ENCODE data around the gene AGXT.

AGXT gene

DNA sequence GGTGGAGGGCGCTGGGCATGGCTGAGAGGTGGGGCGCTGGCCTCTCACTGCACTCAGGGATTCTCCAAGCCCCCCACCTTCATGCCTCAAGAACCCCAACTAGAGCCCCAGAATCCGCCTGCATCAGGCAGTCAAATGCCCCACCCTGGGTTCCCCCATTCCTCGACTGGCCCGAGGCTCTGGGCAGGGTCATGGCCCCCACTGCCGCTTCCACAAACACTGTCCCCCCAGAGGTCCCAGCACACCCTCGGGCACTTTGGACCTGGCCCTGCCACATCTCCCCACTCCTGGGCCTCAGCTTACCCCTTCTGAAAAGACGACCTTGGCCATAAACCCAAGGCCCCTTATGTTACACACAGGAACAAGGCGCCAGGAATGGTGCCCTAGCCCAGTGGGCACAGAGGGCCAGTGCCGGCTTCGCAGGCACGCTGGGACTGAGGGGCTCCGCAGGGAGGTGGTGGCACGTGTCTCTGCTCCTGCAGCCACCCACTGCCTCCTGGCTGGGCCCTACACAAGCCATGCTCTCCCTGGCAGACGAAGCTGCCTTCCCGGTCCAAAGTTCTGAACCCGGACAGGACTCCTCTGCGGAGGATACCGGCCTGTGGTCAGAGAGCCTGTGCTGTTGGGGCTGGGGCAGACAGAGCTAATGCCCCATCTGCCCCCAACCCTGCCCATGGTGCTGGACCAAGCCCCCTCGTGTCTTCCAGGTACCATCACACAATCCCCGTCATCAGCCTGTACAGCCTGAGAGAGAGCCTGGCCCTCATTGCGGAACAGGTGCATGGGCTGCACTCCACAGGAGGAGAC is 6.8 kb downstream of the AGXT start:
- DNase-seq (ENCODE audit: low read depth, low spot score) = no peak
- Histone ChIP-seq H3K27ac (no peak overlapping the region), H3K9me3 (ENCODE audit: low read depth, low read length) (no peaks in the 10 kb centered on the region), H3K36me3 (ENCODE audit: insufficient read depth, low read length) (no peaks in the 10 kb centered on the region), H3K9ac (ENCODE audit: insufficient read length) (no peak overlapping the region), H3K4me3 (no peak overlapping the region)
- TF ChIP-seq FOXP2 (optimal IDR thresholded peaks at IDR 0.05; ENCODE audit: control extremely low read depth, extremely low read length, insufficient read depth) (no peak), POLR2AphosphoS5 (IDR thresholded peaks at IDR 0.05; ENCODE audit: borderline replicate concordance, low read depth, low read length) (no peak), EZH2 (IDR thresholded peaks at IDR 0.05) (no peak)

DNA sequence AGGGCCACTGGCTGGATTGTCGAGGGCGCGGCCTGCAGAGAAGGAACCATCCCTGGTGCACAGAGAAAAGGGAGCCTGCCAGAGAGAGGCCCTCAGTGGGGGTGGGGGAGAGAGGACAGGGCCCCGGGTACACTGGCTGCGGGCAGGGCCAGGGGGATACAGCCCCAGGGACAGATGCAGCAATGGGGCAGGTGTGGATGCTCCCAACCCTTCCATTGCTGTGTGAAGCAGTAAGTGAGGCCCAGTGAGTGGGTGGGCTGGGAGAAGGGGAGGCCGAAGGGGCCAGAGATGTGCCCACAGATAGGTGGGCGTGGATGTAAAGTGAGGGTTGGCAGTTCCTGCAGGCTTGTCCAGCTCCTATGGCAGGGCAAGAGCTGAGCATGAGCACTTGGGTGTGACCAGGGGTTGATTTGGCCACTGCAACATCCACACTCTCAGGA is 7.4 kb downstream of the AGXT start:
- Histone ChIP-seq H3K4me3 (no peak overlapping the region), H3K27ac (no peak overlapping the region), H3K36me3 (ENCODE audit: insufficient read depth, low read length) (no peaks in the 10 kb centered on the region), H3K9ac (ENCODE audit: insufficient read length) (no peak overlapping the region), H3K9me3 (ENCODE audit: low read depth, low read length) (no peaks in the 10 kb centered on the region)
- DNase-seq (ENCODE audit: low read depth, low spot score) = no peak
- TF ChIP-seq FOXP2 (optimal IDR thresholded peaks at IDR 0.05; ENCODE audit: control extremely low read depth, extremely low read length, insufficient read depth) (no peak), POLR2AphosphoS5 (IDR thresholded peaks at IDR 0.05; ENCODE audit: borderline replicate concordance, low read depth, low read length) (no peak), EZH2 (IDR thresholded peaks at IDR 0.05) (no peak)

DNA sequence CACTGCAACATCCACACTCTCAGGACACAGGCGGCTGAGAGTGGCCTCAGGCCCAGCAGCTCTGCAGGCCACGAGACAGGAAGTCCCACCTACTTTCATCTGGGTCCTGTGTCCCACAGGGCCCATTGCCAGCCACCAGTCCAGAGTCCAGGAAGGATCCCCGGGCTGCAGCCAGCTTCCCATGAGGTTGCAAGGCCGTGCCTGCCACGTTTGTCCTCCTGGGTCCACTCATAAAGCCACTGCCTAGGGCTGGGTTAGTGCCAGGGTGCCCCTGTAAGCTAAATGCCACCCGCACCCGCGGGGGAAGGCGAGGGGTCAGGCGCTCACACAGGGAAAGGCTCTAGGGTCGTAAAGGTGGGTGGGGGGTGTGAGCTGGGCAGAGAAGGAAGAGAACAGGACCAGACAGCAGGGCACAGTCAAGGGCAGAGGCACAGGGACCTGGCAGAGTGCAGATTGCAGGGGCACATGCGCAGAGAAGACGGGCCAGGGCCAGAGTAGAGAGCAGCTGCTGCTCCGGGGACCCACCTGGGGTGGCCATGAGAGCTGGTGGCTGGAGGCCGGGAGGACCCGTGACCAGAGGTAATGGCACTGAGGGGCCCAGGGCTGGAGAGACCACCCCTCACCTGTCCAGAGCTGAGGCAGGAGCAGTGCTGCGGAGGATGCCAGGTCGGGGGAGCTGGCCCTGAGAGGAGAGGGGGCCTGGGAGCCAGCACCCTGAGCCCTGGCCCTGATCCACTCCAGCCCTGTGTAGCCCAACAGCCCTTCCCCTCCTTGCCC is 8.0 kb downstream of the AGXT start:
- no peaks in the 10 kb centered on the region for H3K9me3 ChIP-seq (ENCODE audit: low read depth, low read length)

DNA sequence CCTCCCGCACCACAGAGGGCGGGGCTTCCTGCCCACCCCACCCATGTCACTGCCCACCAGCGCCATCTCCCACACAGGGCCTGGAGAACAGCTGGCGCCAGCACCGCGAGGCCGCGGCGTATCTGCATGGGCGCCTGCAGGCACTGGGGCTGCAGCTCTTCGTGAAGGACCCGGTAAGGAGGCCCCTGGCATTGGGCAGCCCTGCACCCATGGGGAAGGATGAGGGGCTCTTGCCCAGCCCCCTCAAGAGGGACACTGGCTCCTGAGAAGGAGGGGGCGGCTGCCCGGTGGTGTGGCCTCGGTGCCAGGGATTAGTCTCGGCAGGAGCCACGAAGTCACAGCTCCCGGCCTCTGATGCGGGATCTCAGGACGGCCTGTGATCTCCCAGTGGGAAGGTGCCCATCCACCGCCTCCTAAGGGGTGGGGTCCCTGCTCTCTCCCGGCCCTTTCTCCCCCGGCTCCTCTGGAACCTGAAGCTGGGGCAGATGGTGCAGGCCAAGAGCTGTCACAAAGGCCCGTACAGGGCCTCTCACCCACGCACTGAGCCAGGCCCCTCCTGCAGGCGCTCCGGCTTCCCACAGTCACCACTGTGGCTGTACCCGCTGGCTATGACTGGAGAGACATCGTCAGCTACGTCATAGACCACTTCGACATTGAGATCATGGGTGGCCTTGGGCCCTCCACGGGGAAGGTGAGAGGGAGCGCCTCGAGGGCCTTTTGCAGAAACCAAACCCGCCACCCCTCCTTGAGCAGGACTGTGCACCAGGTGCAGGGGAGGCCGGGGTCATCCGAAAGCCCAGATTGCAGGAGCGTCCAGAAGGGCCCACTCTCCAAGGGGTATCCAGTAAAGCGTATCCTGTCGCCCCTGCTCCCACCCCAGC is 9.1 kb downstream of the AGXT start:
- TF ChIP-seq EZH2 (IDR thresholded peaks at IDR 0.05) = no peak
- TF ChIP-seq POLR2AphosphoS5 (IDR thresholded peaks at IDR 0.05; ENCODE audit: borderline replicate concordance, low read depth, low read length) = no peak
- no peak for TF ChIP-seq FOXP2 (optimal IDR thresholded peaks at IDR 0.05; ENCODE audit: control extremely low read depth, extremely low read length, insufficient read depth)
- Histone ChIP-seq H3K27ac (no peak overlapping the region), H3K9me3 (ENCODE audit: low read depth, low read length) (no peaks in the 10 kb centered on the region), H3K4me3 (no peak overlapping the region), H3K36me3 (ENCODE audit: insufficient read depth, low read length) (no peaks in the 10 kb centered on the region), H3K9ac (ENCODE audit: insufficient read length) (no peak overlapping the region)
- DNase-seq (ENCODE audit: low read depth, low spot score) = no peak

More for the DNA sequence above, 8.0 kb downstream of the AGXT start:
- no peak for TF ChIP-seq POLR2AphosphoS5 (IDR thresholded peaks at IDR 0.05; ENCODE audit: borderline replicate concordance, low read depth, low read length)
- no peak for TF ChIP-seq EZH2 (IDR thresholded peaks at IDR 0.05)
- no peak for TF ChIP-seq FOXP2 (optimal IDR thresholded peaks at IDR 0.05; ENCODE audit: control extremely low read depth, extremely low read length, insufficient read depth)
- no peak overlapping the region for H3K9ac ChIP-seq (ENCODE audit: insufficient read length)
- no peak for DNase-seq (ENCODE audit: low read depth, low spot score)
- no peak overlapping the region for H3K27ac ChIP-seq
- H3K4me3 ChIP-seq = no peak overlapping the region
- H3K36me3 ChIP-seq (ENCODE audit: insufficient read depth, low read length) = no peaks in the 10 kb centered on the region

DNA sequence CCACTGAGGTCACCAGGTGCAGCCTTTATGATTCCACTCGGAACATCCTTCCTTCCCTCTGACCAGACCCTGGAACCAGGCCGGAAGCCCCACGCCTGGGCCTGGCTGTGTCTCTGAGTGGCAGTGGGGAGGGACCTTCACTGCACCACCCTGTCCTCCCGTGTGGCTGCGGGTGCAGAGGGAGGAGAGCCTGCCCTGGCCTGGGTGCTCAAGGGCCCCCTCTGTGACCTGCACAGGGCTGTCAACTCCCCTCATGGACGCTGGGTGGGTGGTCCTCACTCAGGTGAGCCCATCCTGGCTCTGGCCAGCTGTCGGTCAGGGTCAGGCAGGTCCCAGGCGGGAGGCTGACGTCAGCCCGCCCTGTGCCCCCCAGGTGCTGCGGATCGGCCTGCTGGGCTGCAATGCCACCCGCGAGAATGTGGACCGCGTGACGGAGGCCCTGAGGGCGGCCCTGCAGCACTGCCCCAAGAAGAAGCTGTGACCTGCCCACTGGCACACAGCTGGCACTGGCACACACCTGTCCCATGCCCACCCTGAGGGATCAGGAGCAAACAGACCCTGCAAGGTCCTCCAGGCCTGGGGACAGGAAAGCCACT is 9.8 kb downstream of the AGXT start:
- no peaks in the 10 kb centered on the region for H3K36me3 ChIP-seq (ENCODE audit: insufficient read depth, low read length)
- no peak overlapping the region for H3K4me3 ChIP-seq
- H3K27ac ChIP-seq = no peak overlapping the region
- DNase-seq (ENCODE audit: low read depth, low spot score) = no peak
- H3K9ac ChIP-seq (ENCODE audit: insufficient read length) = no peak overlapping the region
- TF ChIP-seq POLR2AphosphoS5 (IDR thresholded peaks at IDR 0.05; ENCODE audit: borderline replicate concordance, low read depth, low read length) (no peak), EZH2 (IDR thresholded peaks at IDR 0.05) (no peak), FOXP2 (optimal IDR thresholded peaks at IDR 0.05; ENCODE audit: control extremely low read depth, extremely low read length, insufficient read depth) (no peak)
- no peaks in the 10 kb centered on the region for H3K9me3 ChIP-seq (ENCODE audit: low read depth, low read length)

DNA sequence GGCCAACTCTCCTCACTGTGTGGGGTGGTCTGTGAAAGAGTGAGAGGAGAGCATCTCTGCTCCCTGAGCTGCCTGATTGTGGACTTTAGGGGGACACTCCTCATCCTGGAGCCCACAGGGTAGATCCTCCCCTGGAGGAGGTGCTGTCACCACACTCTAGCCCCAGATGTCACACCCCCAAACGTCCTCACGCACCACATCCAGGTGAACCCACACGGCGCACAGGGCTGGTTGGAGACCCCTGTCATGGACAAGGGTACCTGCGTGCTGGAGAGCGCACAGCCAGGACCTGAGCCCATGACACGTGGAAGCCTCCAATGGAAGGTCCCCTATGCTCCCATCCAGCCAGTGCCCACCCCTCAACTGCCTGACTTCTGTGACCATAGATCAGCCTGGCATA is 10.5 kb downstream of the AGXT start:
- Histone ChIP-seq H3K36me3 (ENCODE audit: insufficient read depth, low read length) (no peaks in the 10 kb centered on the region), H3K4me3 (no peak overlapping the region), H3K9me3 (ENCODE audit: low read depth, low read length) (no peaks in the 10 kb centered on the region), H3K9ac (ENCODE audit: insufficient read length) (no peak overlapping the region), H3K27ac (no peak overlapping the region)
- TF ChIP-seq FOXP2 (optimal IDR thresholded peaks at IDR 0.05; ENCODE audit: control extremely low read depth, extremely low read length, insufficient read depth) (no peak), EZH2 (IDR thresholded peaks at IDR 0.05) (no peak), POLR2AphosphoS5 (IDR thresholded peaks at IDR 0.05; ENCODE audit: borderline replicate concordance, low read depth, low read length) (no peak)
- no peak for DNase-seq (ENCODE audit: low read depth, low spot score)

DNA sequence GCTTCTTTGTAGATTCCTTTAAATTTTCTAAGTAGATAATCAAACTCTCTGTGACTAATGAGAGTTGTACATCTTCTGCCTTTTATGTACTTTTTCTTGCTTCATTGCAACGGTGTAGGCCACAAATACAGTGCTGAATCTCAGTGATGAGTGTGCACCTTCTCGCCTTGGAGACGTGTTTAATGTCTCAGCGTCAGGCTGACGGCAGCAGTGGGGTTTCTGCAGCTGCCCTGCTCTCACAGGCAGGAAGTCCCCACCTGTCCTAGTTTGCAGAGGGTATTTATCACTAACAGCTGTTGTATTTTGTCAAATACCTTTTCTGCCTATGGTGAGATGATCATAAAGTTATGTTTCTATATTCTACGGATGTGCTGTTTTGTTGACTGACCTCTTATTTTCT is 13.3 kb downstream of the AGXT start:
- no peaks in the 10 kb centered on the region for H3K36me3 ChIP-seq (ENCODE audit: insufficient read depth, low read length)
- no peak overlapping the region for H3K27ac ChIP-seq
- no peak overlapping the region for H3K9ac ChIP-seq (ENCODE audit: insufficient read length)
- H3K9me3 ChIP-seq (ENCODE audit: low read depth, low read length) = no peaks in the 10 kb centered on the region
- TF ChIP-seq FOXP2 (optimal IDR thresholded peaks at IDR 0.05; ENCODE audit: control extremely low read depth, extremely low read length, insufficient read depth) = no peak
- no peak for TF ChIP-seq EZH2 (IDR thresholded peaks at IDR 0.05)
- TF ChIP-seq POLR2AphosphoS5 (IDR thresholded peaks at IDR 0.05; ENCODE audit: borderline replicate concordance, low read depth, low read length) = no peak
- no peak overlapping the region for H3K4me3 ChIP-seq
- no peak for DNase-seq (ENCODE audit: low read depth, low spot score)
